IMR-90 (cell line): ENCODE measurements around the gene NBEA. TPM values are rescaled to one million over a fixed set of nuclear protein-coding genes. Genes with fewer than 3 reads are reported as not detected.

Experiments
- ATAC-seq: fragments of 200-7000 bp; cut with Tn5 transposase; 2 replicates; pipeline ENCODE4 v1.9.1; 2020; ENCODE audit warnings: low read depth, mild to moderate bottlenecking, moderate library complexity
- BruUV-seq: library from RNA; stranded (reverse); fragments of 400-500 nt; replicated peaks from 2 replicates; lab custom pipeline; 2021; lab: Mats Ljungman, UMichigan
- CTCF ChIA-PET: fragments of 300-600 bp; formaldehyde crosslinking; extraction: SDS; loops from one replicate; lab custom pipeline; 2021; ENCODE audit warnings: antibody characterized with exemption; lab: Yijun Ruan, JAX
- POLR2A ChIA-PET: fragments of 300-600 bp; sonication (Branson Sonifier 250); formaldehyde crosslinking; loops from one replicate; lab custom pipeline; 2022; ENCODE audit warnings: antibody characterized with exemption; ENCODE audit not compliant: unreplicated experiment; lab: Charles Lee
- DNase-seq: peaks from one replicate; pipeline ENCODE4 v3.0.0; 2013
- H2AFZ ChIP-seq: replicated peaks from 2 replicates; pipeline ENCODE3; 2013; ENCODE audit warnings: low read length, mild to moderate bottlenecking; ENCODE audit not compliant: poor library complexity
- H2AK5ac ChIP-seq: 2 replicates; pipeline ENCODE4 v1.6.1; 2013; ENCODE audit warnings: low read depth, low read length, inconsistent platforms
- H2AK9ac ChIP-seq: replicated peaks from 2 replicates; pipeline ENCODE3; 2013; ENCODE audit warnings: mild to moderate bottlenecking, low read depth, low read length, moderate library complexity; ENCODE audit not compliant: poor library complexity
- H2BK120ac ChIP-seq: 2 replicates; pipeline ENCODE4 v1.6.1; 2013; ENCODE audit warnings: low read depth, low read length, inconsistent platforms
- H2BK15ac ChIP-seq: 3 replicates; pipeline ENCODE4 v1.6.1; 2013; ENCODE audit warnings: low read depth, low read length, inconsistent platforms
- H2BK20ac ChIP-seq: 2 replicates; pipeline ENCODE4 v1.6.1; 2013; ENCODE audit warnings: low read depth, mild to moderate bottlenecking, inconsistent platforms, low read length, moderate library complexity
- H2BK5ac ChIP-seq: 2 replicates; pipeline ENCODE4 v1.6.1; 2013; ENCODE audit warnings: mild to moderate bottlenecking, low read depth, low read length, inconsistent platforms; ENCODE audit not compliant: poor library complexity, severe bottlenecking
- H3K14ac ChIP-seq: replicated peaks from 2 replicates; pipeline ENCODE4 v1.6.1; 2013; ENCODE audit warnings: low read depth, low read length, inconsistent platforms
- H3K18ac ChIP-seq: 2 replicates; pipeline ENCODE4 v1.6.1; 2013; ENCODE audit warnings: low read depth, low read length, control low read depth
- H3K23ac ChIP-seq: 2 replicates; pipeline ENCODE4 v1.6.1; 2013; ENCODE audit warnings: low read depth, low read length, inconsistent platforms
- H3K27ac ChIP-seq: 2 replicates; pipeline ENCODE4 v1.5.1; 2013; ENCODE audit warnings: mild to moderate bottlenecking, control low read depth, low read length; ENCODE audit not compliant: insufficient read depth
- H3K27me3 ChIP-seq: 2 replicates; pipeline ENCODE4 v1.6.1; 2013; ENCODE audit warnings: low read length; ENCODE audit not compliant: control insufficient read depth, insufficient read depth
- H3K36me3 ChIP-seq: 2 replicates; pipeline ENCODE4 v1.6.1; 2013; ENCODE audit warnings: low read length, mixed read lengths; ENCODE audit not compliant: control insufficient read depth, insufficient read depth
- H3K4ac ChIP-seq: 2 replicates; pipeline ENCODE4 v1.6.1; 2013; ENCODE audit warnings: low read depth, low read length, inconsistent platforms
- H3K4me1 ChIP-seq: 2 replicates; pipeline ENCODE4 v1.6.1; 2013; ENCODE audit warnings: low read length, mixed read lengths; ENCODE audit not compliant: control insufficient read depth, insufficient read depth
- H3K4me2 ChIP-seq: 2 replicates; pipeline ENCODE4 v1.6.1; 2013; ENCODE audit warnings: low read depth, mild to moderate bottlenecking, control low read depth, low read length, moderate library complexity
- H3K4me3 ChIP-seq: 2 replicates; pipeline ENCODE4 v1.5.1; 2013; ENCODE audit warnings: low read depth, mild to moderate bottlenecking, control low read depth, low read length, moderate library complexity; ENCODE audit not compliant: insufficient read depth
- H3K56ac ChIP-seq: 2 replicates; pipeline ENCODE4 v1.6.1; 2013; ENCODE audit warnings: low read length, inconsistent platforms; ENCODE audit not compliant: insufficient read depth; ENCODE audit errors: extremely low read depth
- H3K79me1 ChIP-seq, 2 experiments: 2 replicates each; pipeline ENCODE4 v1.6.1; 2013; ENCODE audit warnings: low read length in 2 of 2, inconsistent platforms in 1 of 2, low read depth in 1 of 2
- H3K9ac ChIP-seq: 2 replicates; pipeline ENCODE4 v1.6.1; 2013; ENCODE audit warnings: low read depth, low read length, control low read depth
- H3K9me1 ChIP-seq: 2 replicates; pipeline ENCODE4 v1.6.1; 2013; ENCODE audit warnings: low read length, inconsistent platforms; ENCODE audit not compliant: insufficient read depth
- H3K9me3 ChIP-seq: 2 replicates; pipeline ENCODE4 v1.6.1; 2013; ENCODE audit warnings: low read length; ENCODE audit not compliant: control insufficient read depth, insufficient read depth
- H4K20me1 ChIP-seq: 2 replicates; pipeline ENCODE4 v1.6.1; 2013; ENCODE audit warnings: low read length, inconsistent platforms; ENCODE audit not compliant: insufficient read depth
- H4K5ac ChIP-seq: 2 replicates; pipeline ENCODE4 v1.6.1; 2013; ENCODE audit warnings: mild to moderate bottlenecking, low read depth, low read length, control low read depth
- H4K8ac ChIP-seq, 2 experiments: 2 replicates each; pipeline ENCODE4 v1.6.1; 2013; ENCODE audit warnings: low read depth in 2 of 2, low read length in 2 of 2, control low read depth in 1 of 2, inconsistent platforms in 1 of 2
- H4K91ac ChIP-seq: 2 replicates; pipeline ENCODE4 v1.6.1; 2013; ENCODE audit warnings: low read depth, low read length, inconsistent platforms; ENCODE audit not compliant: insufficient read depth
- BHLHE40 ChIP-seq: fragments of 150-350 bp; IDR thresholded peaks from 2 replicates; pipeline ENCODE4 v1.6.1; 2016; ENCODE audit warnings: mild to moderate bottlenecking, low read depth, low read length
- CEBPB ChIP-seq: IDR thresholded peaks from 2 replicates; pipeline ENCODE4 v1.6.1; 2012; ENCODE audit warnings: low read depth, low read length, improper control_type of control experiment
- CHD1 ChIP-seq: IDR thresholded peaks from 2 replicates; pipeline ENCODE4 v1.6.1; 2012; ENCODE audit warnings: low read depth, low read length, improper control_type of control experiment
- CTCF ChIP-seq: conservative IDR thresholded peaks from 2 replicates; pipeline ENCODE4 v1.5.1; 2012; ENCODE audit warnings: mild to moderate bottlenecking, low read depth, low read length, improper control_type of control experiment
- ELK1 ChIP-seq: fragments of 150-350 bp; IDR thresholded peaks from 2 replicates; pipeline ENCODE4 v1.6.1; 2016; ENCODE audit warnings: low read depth, mild to moderate bottlenecking, low read length, moderate library complexity, borderline replicate concordance
- MAFK ChIP-seq: IDR thresholded peaks from 2 replicates; pipeline ENCODE4 v1.6.1; 2012; ENCODE audit warnings: low read depth, low read length, improper control_type of control experiment
- MAZ ChIP-seq: IDR thresholded peaks from 2 replicates; pipeline ENCODE4 v1.6.1; 2012; ENCODE audit warnings: low read depth, mild to moderate bottlenecking, low read length, improper control_type of control experiment, moderate library complexity, borderline replicate concordance
- MXI1 ChIP-seq: IDR thresholded peaks from 2 replicates; pipeline ENCODE4 v1.6.1; 2012; ENCODE audit warnings: low read depth, mild to moderate bottlenecking, low read length, moderate library complexity, borderline replicate concordance
- NFE2L2 ChIP-seq: fragments of 150-350 bp; IDR thresholded peaks from 2 replicates; pipeline ENCODE4 v1.6.1; 2016; ENCODE audit warnings: low read depth, mild to moderate bottlenecking, low read length
- POLR2A ChIP-seq: IDR thresholded peaks from 2 replicates; pipeline ENCODE4 v1.6.1; 2012; ENCODE audit warnings: mild to moderate bottlenecking, low read depth, low read length
- RAD21 ChIP-seq: IDR thresholded peaks from 2 replicates; pipeline ENCODE4 v1.6.1; 2012; ENCODE audit warnings: low read length, improper control_type of control experiment
- RCOR1 ChIP-seq: IDR thresholded peaks from 2 replicates; pipeline ENCODE4 v1.6.1; 2012; ENCODE audit warnings: mild to moderate bottlenecking, low read length, improper control_type of control experiment; ENCODE audit not compliant: insufficient replicate concordance
- RFX5 ChIP-seq: IDR thresholded peaks from 2 replicates; pipeline ENCODE4 v1.8.0; 2012; ENCODE audit warnings: low read depth, mild to moderate bottlenecking, low read length, moderate library complexity
- SMC3 ChIP-seq: fragments of 150-350 bp; IDR thresholded peaks from 2 replicates; pipeline ENCODE4 v1.6.1; 2016; ENCODE audit warnings: low read depth, mild to moderate bottlenecking, antibody characterized with exemption, low read length, moderate library complexity
- USF2 ChIP-seq: fragments of 150-350 bp; IDR thresholded peaks from 2 replicates; pipeline ENCODE4 v1.6.1; 2017; ENCODE audit warnings: mild to moderate bottlenecking, antibody characterized with exemption, low read length, low read depth
- WGBS, 2 experiments: methylation state at CpG; one replicate each; pipeline versions ENCODE4 v1.1.5 to v1.1.7; 2013; ENCODE audit warnings: missing lambda C conversion rate in 2 of 2; ENCODE audit not compliant: insufficient read length in 1 of 2; ENCODE audit errors: extremely low coverage in 2 of 2; 5-methylcytosine and 5-hydroxymethylcytosine counted together
- dilution Hi-C: fragments of 300-500 bp; cut with HindIII; formaldehyde crosslinking; loops from one replicate; pipeline ENCODE4 v1.14.3; 2018; ENCODE audit warnings: low sequenced_read_pairs; ENCODE audit not compliant: unreplicated experiment
- in situ Hi-C: fragments of 300-500 bp; cut with MboI; formaldehyde crosslinking; loops from 3 replicates; pipeline ENCODE4 v1.14.3; 2019; ENCODE audit warnings: low sequenced_read_pairs, inconsistent platforms, mixed read lengths
- intact Hi-C: fragments of 100-400 bp; cut with micrococcal nuclease; formaldehyde crosslinking; loops from 2 replicates; pipeline ENCODE4 v1.10.0; 2022
- polyA plus RNA-seq, 3 experiments: library from polyadenylated mRNA; depleted of rRNA; stranded (reverse); fragments of >200 nt; gene quantifications; 2 replicates each; pipeline ENCODE4 v1.2.3, GENCODE V29; 2012; ENCODE audit warnings: low replicate concordance in 1 of 3
- total RNA-seq: library from RNA; depleted of rRNA; stranded (reverse); fragments of >200 nt; gene quantifications from 2 replicates; pipeline ENCODE4 v1.2.3, GENCODE V29; 2012

NBEA gene
- total and polyA plus RNA-seq, 2 of the 4 experiments (the other 2 are of a cell fraction): 0.82 to 2.2 TPM

GRCh38 chr13:35349052-35349451, 407.0 kb downstream of the NBEA start:
- no peak overlapping the region for H4K5ac ChIP-seq
- H3K23ac ChIP-seq: no peak overlapping the region
- in situ Hi-C loops (no loop called here), intact Hi-C loops (no loop called here), dilution Hi-C loops (no loop called here)
- no peak overlapping the region for H3K4ac ChIP-seq
- no peak overlapping the region for H2BK120ac ChIP-seq
- no peak overlapping the region for H4K91ac ChIP-seq
- H2BK20ac ChIP-seq: no peak overlapping the region
- ChIA-PET CTCF (interaction anchor here (1.0 to 1.8 kb wide), 2 partner anchors 9 to 10 kb away, joined by 3 to 5 read pairs; no protein-coding TSS in a partner anchor), POLR2A (no interaction called here)
- H4K8ac ChIP-seq: no peak overlapping the region
- no peaks in the 10 kb centered on the region for H4K20me1 ChIP-seq
- H2BK5ac ChIP-seq: no peak overlapping the region
- no peak overlapping the region for H3K27ac ChIP-seq
- no peaks in the 10 kb centered on the region for H3K4me1 ChIP-seq
- H3K27me3 ChIP-seq: no peaks in the 10 kb centered on the region
- H3K79me1 ChIP-seq: no peaks in the 10 kb centered on the region
- TF ChIP-seq SMC3: no peak
- no peak for TF ChIP-seq MAFK
- no peak for TF ChIP-seq CHD1
- TF ChIP-seq RAD21: no peak
- no peak for TF ChIP-seq USF2
- no peak for TF ChIP-seq BHLHE40
- no peak for TF ChIP-seq RCOR1
- TF ChIP-seq CTCF: no peak
- no peak for TF ChIP-seq POLR2A
- TF ChIP-seq CEBPB: no peak
- TF ChIP-seq ELK1: no peak
- TF ChIP-seq MAZ: no peak
- no peak for TF ChIP-seq NFE2L2
- TF ChIP-seq MXI1: no peak
- TF ChIP-seq RFX5: no peak
- H3K4me3 ChIP-seq: no peak overlapping the region
- H3K18ac ChIP-seq: no peak overlapping the region
- no peak overlapping the region for H3K4me2 ChIP-seq
- no peaks in the 10 kb centered on the region for H3K9me3 ChIP-seq
- H3K36me3 ChIP-seq: no peaks in the 10 kb centered on the region
- H3K56ac ChIP-seq: no peak overlapping the region
- no peak overlapping the region for H2AK9ac ChIP-seq
- WGBS, 2 experiments: no CpG with 5 or more reads among the region's 2 CpGs
- H3K14ac ChIP-seq: no peak overlapping the region
- no peaks in the 10 kb centered on the region for H3K9me1 ChIP-seq
- ATAC-seq (no peak), DNase-seq (no peak)
- H2AK5ac ChIP-seq: no peak overlapping the region
- H3K9ac ChIP-seq: no peak overlapping the region
- H2AFZ ChIP-seq: no peak overlapping the region
- no peak overlapping the region for H2BK15ac ChIP-seq
- BruUV-seq: no TSS peak
